Stimulated activated CD4-positive, alpha-beta T cell treated with anti-CD3 and anti-CD28 coated beads, TNF-alpha, amount 100 ng/mL, for 1 hour (primary cell): ENCODE measurements around the gene KCNC4.

Experiments
- DNase-seq, 3 donors: peaks; one replicate each; pipeline ENCODE4 v3.0.0-alpha.2; 2020; ENCODE audit warnings: low read depth in 3 of 3, low spot score in 1 of 3

KCNC4 gene

GRCh38 chr1:110250749-110251148 lies 40.6 kb downstream of the KCNC4 start:
- DNase-seq, result no peak

DNA sequence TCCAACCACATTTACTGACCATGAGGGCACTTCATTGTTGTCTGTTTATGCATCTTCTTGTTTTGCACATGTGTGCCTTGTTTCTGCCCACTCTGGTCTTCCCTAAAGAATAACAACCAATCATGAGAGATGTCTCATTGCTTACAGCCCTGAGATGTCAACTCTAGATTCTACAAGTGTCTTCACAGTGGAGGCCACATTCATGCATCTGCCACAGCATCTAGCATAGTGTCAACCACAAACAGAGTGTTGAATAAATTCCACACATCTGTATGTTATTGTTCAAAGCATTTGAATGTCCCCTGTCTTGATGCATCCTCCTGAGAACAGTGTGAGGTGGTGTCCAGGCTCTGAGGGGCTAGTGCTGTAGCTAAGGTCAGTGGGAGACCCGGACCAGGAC lies 43.1 kb downstream of the KCNC4 start:
- DNase-seq, result no peak

- no peak for DNase-seq
Observed at GRCh38 chr1:110254604-110255391, 44.7 kb downstream of the KCNC4 start.

- DNase-seq, result no peak
Observed at GRCh38 chr1:110255392-110255787, 45.3 kb downstream of the KCNC4 start.

GRCh38 chr1:110258734-110259133 lies 48.6 kb downstream of the KCNC4 start:
- no peak for DNase-seq

DNA sequence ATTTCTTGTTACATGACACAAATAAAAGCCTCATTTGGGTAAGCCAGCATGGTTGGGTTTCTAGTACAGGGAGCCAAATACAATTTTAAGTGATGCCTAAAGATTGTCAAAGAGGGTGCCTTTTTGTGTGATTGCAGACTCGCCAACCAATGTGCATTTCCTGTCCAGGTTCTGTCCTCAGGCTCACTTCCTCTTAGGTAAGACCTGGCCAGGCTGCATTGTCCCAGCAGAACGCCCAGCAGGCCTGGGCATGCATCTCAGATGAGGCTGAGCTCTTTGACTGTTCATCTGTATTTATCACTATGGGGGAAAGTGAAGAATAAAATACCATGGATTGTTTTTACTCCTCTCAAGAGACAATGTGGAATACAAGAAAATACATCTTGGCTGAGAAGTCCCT lies 49.7 kb downstream of the KCNC4 start:
- no peak for DNase-seq
